ENCODE measurements around the gene LYPD6B. TPM values are rescaled to one million over a fixed set of nuclear protein-coding genes. Genes with fewer than 3 reads are reported as not detected.

Gene LYPD6B
- total RNA-seq, 1 donor from 2014 or later: 1.1 TPM

DNA sequence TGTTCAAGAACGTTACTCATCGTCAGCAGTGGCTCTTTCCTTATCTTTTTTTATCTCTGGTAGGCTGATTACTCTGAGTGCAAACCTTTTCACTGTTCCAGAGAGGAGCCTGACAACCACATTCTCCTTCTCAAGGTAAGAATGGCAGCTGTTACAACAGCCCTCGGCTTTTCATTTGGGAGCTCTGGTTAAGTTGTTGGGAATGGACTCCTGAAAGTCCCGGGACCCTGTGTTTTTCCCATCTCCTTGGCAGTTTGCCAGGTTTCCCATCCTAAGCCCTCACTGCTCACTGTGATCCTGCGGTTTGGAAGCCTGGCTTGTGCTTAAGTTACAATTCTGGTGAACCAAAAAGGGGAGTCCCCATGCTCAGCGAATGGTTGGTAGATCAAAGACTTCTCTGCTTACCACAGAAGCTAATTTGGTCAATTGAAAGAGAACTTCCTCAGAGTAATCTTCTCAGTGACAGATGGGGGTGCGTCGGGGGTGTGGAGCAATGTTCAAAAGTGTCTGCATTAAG, 122.3 kb downstream of the LYPD6B start:
- DNase-seq (ENCODE audit: low read depth): no peak
- TF ChIP-seq, protein P1, sequence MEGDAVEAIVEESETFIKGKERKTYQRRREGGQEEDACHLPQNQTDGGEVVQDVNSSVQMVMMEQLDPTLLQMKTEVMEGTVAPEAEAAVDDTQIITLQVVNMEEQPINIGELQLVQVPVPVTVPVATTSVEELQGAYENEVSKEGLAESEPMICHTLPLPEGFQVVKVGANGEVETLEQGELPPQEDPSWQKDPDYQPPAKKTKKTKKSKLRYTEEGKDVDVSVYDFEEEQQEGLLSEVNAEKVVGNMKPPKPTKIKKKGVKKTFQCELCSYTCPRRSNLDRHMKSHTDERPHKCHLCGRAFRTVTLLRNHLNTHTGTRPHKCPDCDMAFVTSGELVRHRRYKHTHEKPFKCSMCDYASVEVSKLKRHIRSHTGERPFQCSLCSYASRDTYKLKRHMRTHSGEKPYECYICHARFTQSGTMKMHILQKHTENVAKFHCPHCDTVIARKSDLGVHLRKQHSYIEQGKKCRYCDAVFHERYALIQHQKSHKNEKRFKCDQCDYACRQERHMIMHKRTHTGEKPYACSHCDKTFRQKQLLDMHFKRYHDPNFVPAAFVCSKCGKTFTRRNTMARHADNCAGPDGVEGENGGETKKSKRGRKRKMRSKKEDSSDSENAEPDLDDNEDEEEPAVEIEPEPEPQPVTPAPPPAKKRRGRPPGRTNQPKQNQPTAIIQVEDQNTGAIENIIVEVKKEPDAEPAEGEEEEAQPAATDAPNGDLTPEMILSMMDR (conservative IDR thresholded peaks at IDR 0.05; ENCODE audit: low read depth, low read length): no peak

DNA sequence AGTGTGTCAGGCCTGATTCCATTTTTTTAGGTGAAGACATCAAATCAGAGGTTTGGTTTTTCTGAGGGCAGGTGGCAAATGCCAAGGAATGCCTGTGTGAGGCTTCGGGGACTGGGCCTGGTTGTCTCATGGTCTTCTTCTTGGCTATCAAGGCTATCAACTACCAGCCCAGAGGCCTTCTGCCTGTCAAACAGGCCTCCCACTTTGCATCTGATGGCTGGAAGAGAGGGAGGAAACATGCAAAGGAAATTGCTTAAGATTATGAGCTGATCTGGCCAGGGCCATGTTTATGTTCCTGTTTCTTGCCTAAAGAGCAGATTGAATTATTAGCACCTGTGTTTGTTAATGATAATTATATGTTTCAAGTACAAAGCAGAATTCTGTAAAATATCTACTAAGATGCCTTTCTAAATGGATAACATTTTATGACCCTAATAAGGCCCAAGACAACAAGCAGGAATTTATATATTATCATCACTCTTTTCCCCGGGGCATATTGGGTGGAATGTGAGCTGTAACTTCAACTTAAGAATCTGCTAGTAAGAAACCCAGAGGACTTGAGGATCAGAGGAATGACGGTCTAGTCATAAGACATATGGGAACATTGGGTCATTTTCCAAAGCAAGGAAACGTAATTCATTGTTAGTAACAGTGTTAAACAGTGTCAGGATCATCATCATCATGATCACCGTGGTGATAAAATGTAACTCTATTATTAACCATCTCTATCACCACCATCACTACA, 123.2 kb downstream of the LYPD6B start:
- DNase-seq (ENCODE audit: low read depth): no peak
- H3K4me3 ChIP-seq (ENCODE audit: low read depth, low read length): no peak overlapping the region
- TF ChIP-seq, protein P1 (conservative IDR thresholded peaks at IDR 0.05; ENCODE audit: low read depth, low read length): no peak

More for the DNA sequence above, 122.3 kb downstream of the LYPD6B start:
- H3K4me3 ChIP-seq (ENCODE audit: low read depth, low read length): no peak overlapping the region

DNA sequence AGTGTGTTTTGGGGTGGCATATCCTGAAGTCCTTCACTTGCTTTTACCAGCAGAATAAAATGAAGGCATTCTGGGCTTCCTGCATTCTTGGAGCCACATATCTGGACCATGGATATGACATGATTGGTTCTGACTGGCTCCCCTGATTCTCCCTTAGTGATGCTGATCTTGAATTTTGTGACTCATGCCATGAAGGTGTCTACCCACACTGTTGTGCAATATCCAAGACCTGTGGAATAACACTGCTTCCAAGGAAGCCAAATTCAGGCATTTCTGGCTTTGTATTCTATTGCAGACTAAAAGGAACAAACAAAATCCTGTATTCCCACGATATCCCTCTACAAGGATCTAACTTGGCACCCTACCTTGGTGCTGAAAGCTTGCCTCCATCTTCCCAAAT, 125.8 kb downstream of the LYPD6B start:
- TF ChIP-seq, protein P1 (conservative IDR thresholded peaks at IDR 0.05; ENCODE audit: low read depth, low read length): no peak
- DNase-seq (ENCODE audit: low read depth): no peak
- H3K4me3 ChIP-seq (ENCODE audit: low read depth, low read length): no peak overlapping the region

DNA sequence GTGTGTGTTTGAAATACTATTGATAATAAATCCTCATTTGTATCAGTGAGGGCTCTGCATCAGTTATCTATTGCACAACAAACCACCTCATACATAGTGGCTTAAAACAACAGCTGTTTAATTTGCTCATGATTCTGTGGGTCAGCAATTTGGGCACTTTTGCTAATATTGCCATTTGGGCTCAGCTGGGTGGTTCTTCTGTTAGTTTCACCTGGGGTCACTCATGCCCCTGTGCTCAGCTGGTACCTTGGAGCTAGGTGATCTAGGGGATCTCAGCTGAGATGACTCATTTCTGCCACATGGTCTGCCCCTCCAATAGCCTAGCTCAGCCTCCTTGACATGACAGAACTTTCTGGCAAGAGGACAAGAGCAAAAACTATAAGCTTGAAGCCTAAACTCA, 126.3 kb downstream of the LYPD6B start:
- TF ChIP-seq, protein P1 (conservative IDR thresholded peaks at IDR 0.05; ENCODE audit: low read depth, low read length): no peak
- DNase-seq (ENCODE audit: low read depth): no peak

DNA sequence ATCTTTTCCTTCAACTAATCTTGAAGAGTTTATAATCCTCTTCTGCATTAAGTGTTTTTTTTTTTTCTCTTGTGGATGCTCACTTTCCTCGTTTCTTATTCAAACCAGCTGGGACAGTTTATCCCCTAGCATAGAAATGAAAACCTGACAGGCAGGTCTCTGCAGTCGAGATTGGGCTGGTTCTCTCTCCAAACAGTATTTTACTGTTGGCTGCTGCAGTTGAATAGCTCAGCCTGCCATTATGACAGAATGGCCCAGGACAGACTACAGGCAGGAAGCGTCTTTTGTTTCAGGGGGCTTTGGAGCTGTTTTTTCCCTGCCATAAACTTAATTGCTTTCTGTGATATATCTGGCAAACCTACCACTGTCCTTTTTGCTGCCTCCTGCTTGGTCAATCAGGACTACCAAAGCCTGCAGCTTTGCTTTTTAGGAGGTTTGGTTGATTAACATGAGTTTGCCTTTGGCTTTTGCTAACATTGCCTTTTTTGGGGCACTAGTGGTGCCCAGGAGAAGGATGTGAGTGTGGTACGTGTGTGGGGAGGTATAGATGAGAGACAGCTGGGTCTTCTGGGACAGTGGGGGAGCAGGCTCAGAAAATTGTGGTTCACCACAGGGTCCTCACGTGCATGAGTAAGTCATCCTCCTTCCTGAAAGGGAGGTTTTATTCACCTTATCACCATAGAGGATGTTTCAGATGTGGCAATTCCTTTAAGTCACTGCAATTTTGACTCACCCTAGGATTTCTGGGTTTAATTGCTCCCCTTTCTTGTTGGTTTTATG, 128.7 kb downstream of the LYPD6B start:
- TF ChIP-seq, protein P1 (conservative IDR thresholded peaks at IDR 0.05; ENCODE audit: low read depth, low read length): no peak
- no peak for DNase-seq (ENCODE audit: low read depth)
- H3K4me3 ChIP-seq (ENCODE audit: low read depth, low read length): no peak overlapping the region

More for the DNA sequence above, 126.3 kb downstream of the LYPD6B start:
- no peak overlapping the region for H3K4me3 ChIP-seq (ENCODE audit: low read depth, low read length)

DNA sequence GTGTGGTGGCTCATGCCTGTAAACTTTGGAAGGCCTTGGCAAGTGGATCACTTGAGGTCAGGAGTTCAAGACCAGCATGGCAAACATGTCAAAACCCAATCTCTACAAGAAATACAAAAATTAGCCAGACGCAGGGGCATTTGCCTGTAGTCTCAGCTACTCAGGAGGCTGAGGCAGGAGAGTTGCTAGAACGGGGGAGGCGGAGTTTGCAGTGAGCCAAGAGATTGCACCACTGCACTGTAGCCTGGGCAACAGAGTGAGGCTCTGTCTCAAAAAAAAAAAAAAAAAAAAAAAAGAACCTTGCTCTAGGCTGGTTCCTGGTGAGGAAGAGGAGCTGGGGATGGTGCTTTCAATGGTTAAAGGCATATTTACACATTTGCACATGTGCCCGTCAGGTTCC, 129.4 kb downstream of the LYPD6B start:
- H3K4me3 ChIP-seq (ENCODE audit: low read depth, low read length): no peak overlapping the region
- TF ChIP-seq, protein P1 (conservative IDR thresholded peaks at IDR 0.05; ENCODE audit: low read depth, low read length): no peak
- DNase-seq (ENCODE audit: low read depth): no peak
